ENCODE results near the gene SLC66A2. TPM values are rescaled to one million over a fixed set of nuclear protein-coding genes. Genes with fewer than 3 reads are reported as not detected.
A peak's percentile ranks its signal among the peaks of the same experiment; 100 is the strongest.

Gene SLC66A2
- total and polyA plus RNA-seq, 2 of the 13 experiments (the other 11 are each of a cell fraction or from before 2014, with no cell fraction given) = 33.5 to 41.9 TPM

GRCh38 chr18:79985172-79985571 is 33.7 kb upstream of the SLC66A2 start (continued):
- TF ChIP-seq ZNF784 (CRISPR knock-in tag; IDR thresholded peaks at IDR 0.05; ENCODE audit: borderline replicate concordance) (no peak), TEAD2 (CRISPR knock-in tag; IDR thresholded peaks at IDR 0.05) (no peak), SAP130 (CRISPR knock-in tag; IDR thresholded peaks at IDR 0.05; ENCODE audit: low read depth) (peak; percentile 85), HMGXB3 (CRISPR knock-in tag; IDR thresholded peaks at IDR 0.05; ENCODE audit: borderline replicate concordance) (no peak), SMAD1 (CRISPR knock-in tag; IDR thresholded peaks at IDR 0.05; ENCODE audit: borderline replicate concordance, low read depth) (no peak), ZNF850 (CRISPR knock-in tag; conservative IDR thresholded peaks at IDR 0.05) (no peak), ZNF33B (CRISPR knock-in tag; IDR thresholded peaks at IDR 0.05) (no peak), PHF21A (CRISPR knock-in tag; IDR thresholded peaks at IDR 0.05) (no peak), PAXIP1 (CRISPR knock-in tag; conservative IDR thresholded peaks at IDR 0.05) (peak; percentile 59), ARNT (IDR thresholded peaks at IDR 0.05) (no peak), ZNF160 (CRISPR knock-in tag; IDR thresholded peaks at IDR 0.05) (no peak), TSC22D2 (CRISPR knock-in tag; IDR thresholded peaks at IDR 0.05; ENCODE audit: borderline replicate concordance) (no peak), ZNF430 (CRISPR knock-in tag; IDR thresholded peaks at IDR 0.05) (0 out of 2 replicates have a peak, but pooled peaks have one; percentile 28), ZNF10 (CRISPR knock-in tag; IDR thresholded peaks at IDR 0.05; ENCODE audit: borderline replicate concordance, low read depth) (no peak), MEIS2 (CRISPR knock-in tag; IDR thresholded peaks at IDR 0.05) (0 out of 2 replicates have a peak, but pooled peaks have one; percentile 64), ZNF276 (CRISPR knock-in tag; IDR thresholded peaks at IDR 0.05; ENCODE audit: low read depth) (no peak), TOE1 (CRISPR knock-in tag; IDR thresholded peaks at IDR 0.05) (no peak), SRSF9 (IDR thresholded peaks at IDR 0.05; ENCODE audit: borderline replicate concordance, insufficient read depth, low read depth, low read length, poor library complexity, severe bottlenecking) (no peak), NRL (CRISPR knock-in tag; IDR thresholded peaks at IDR 0.05; ENCODE audit: borderline replicate concordance) (no peak)
